Neutrophil (primary cell): ENCODE data around the gene PLXDC2.

ENCODE experiments used
- H3K27ac ChIP-seq: fragments of 200-600 bp; sonication (generic); 2 replicates; pipeline ENCODE4 v1.5.1; 2016; ENCODE audit warnings: mild to moderate bottlenecking, moderate library complexity
- H3K27me3 ChIP-seq: fragments of 200-600 bp; sonication (generic); 2 replicates; pipeline ENCODE4 v1.6.0; 2016; ENCODE audit warnings: mild to moderate bottlenecking
- H3K36me3 ChIP-seq: fragments of 200-600 bp; sonication (generic); 2 replicates; pipeline ENCODE4 v1.5.1; 2017
- H3K4me1 ChIP-seq, 2 experiments: fragments of 200-600 bp in 1 of 2; sonication (generic) in 1 of 2; 1 replicate in 1 of 2; 2 replicates in 1 of 2; pipeline versions ENCODE4 v1.5.1 to v1.6.1; 2013 to 2016; ENCODE audit warnings: low read depth in 1 of 2, low read length in 1 of 2, mild to moderate bottlenecking in 1 of 2, moderate library complexity in 1 of 2; ENCODE audit not compliant: control insufficient read depth in 1 of 2, insufficient read depth in 1 of 2
- H3K4me3 ChIP-seq, 2 experiments: fragments of 200-600 bp in 1 of 2; sonication (generic) in 1 of 2; 1 replicate in 1 of 2; 2 replicates in 1 of 2; pipeline ENCODE4 v1.5.1; 2013 to 2016; ENCODE audit warnings: low read depth in 1 of 2, low read length in 1 of 2, mild to moderate bottlenecking in 1 of 2, moderate library complexity in 1 of 2
- H3K9me3 ChIP-seq: fragments of 200-600 bp; sonication (generic); 2 replicates; pipeline ENCODE4 v1.5.1; 2016
- CTCF ChIP-seq: fragments of 200-600 bp; sonication (generic); IDR thresholded peaks from 2 replicates; pipeline ENCODE4 v1.5.1; 2016; ENCODE audit warnings: antibody characterized with exemption

PLXDC2 gene

GRCh38 chr10:19947656-19948055 is 131.4 kb downstream of the PLXDC2 start:
- no peaks in the 10 kb centered on the region for H3K9me3 ChIP-seq
- no peaks in the 10 kb centered on the region for H3K4me1 ChIP-seq
- H3K27ac ChIP-seq, result no peak overlapping the region
- TF ChIP-seq CTCF, result no peak
- H3K27me3 ChIP-seq, result no peaks in the 10 kb centered on the region
- H3K4me3 ChIP-seq, result no peak overlapping the region
- no peaks in the 10 kb centered on the region for H3K36me3 ChIP-seq

GRCh38 chr10:19952224-19953010 is 136.2 kb downstream of the PLXDC2 start:
- Histone ChIP-seq H3K9me3 (no peaks in the 10 kb centered on the region), H3K27me3 (no peaks in the 10 kb centered on the region), H3K4me3 (no peak overlapping the region), H3K4me1 (no peaks in the 10 kb centered on the region), H3K27ac (no peak overlapping the region), H3K36me3 (no peaks in the 10 kb centered on the region)
- TF ChIP-seq CTCF, result no peak

GRCh38 chr10:19954601-19955000 is 138.4 kb downstream of the PLXDC2 start:
- no peak for TF ChIP-seq CTCF
- H3K4me3 ChIP-seq, result no peak overlapping the region
- H3K27me3 ChIP-seq, result no peaks in the 10 kb centered on the region
- no peaks in the 10 kb centered on the region for H3K9me3 ChIP-seq
- H3K27ac ChIP-seq, result no peak overlapping the region
- H3K36me3 ChIP-seq, result no peaks in the 10 kb centered on the region
- H3K4me1 ChIP-seq, result no peaks in the 10 kb centered on the region

GRCh38 chr10:19956516-19957032 is 140.3 kb downstream of the PLXDC2 start:
- H3K27me3 ChIP-seq, result no peaks in the 10 kb centered on the region
- H3K4me3 ChIP-seq, result no peak overlapping the region

GRCh38 chr10:19958787-19959186 is 142.6 kb downstream of the PLXDC2 start:
- TF ChIP-seq CTCF, result no peak
- no peaks in the 10 kb centered on the region for H3K4me1 ChIP-seq
- H3K36me3 ChIP-seq, result no peaks in the 10 kb centered on the region
- no peak overlapping the region for H3K4me3 ChIP-seq
- H3K27ac ChIP-seq, result no peak overlapping the region
- H3K9me3 ChIP-seq, result no peaks in the 10 kb centered on the region
- no peaks in the 10 kb centered on the region for H3K27me3 ChIP-seq

More at GRCh38 chr10:19956516-19957032, 140.3 kb downstream of the PLXDC2 start:
- Histone ChIP-seq H3K36me3 (no peaks in the 10 kb centered on the region), H3K9me3 (no peaks in the 10 kb centered on the region), H3K4me1 (no peaks in the 10 kb centered on the region), H3K27ac (no peak overlapping the region)
- no peak for TF ChIP-seq CTCF
